H9 (cell line): ENCODE measurements around the gene VEGFC. TPM values are rescaled to one million over a fixed set of nuclear protein-coding genes. Genes with fewer than 3 reads are reported as not detected.

ENCODE experiments used
- DNase-seq: peaks from one replicate; pipeline ENCODE4 v3.0.0-alpha.2; 2017
- H2AFZ ChIP-seq: one replicate; pipeline ENCODE4 v1.6.1; 2013; ENCODE audit warnings: mild to moderate bottlenecking, low read length, control low read depth, moderate library complexity
- H2AK5ac ChIP-seq: 2 replicates; pipeline ENCODE4 v1.6.1; 2013; ENCODE audit warnings: low read length, control low read depth, mixed read lengths; ENCODE audit not compliant: insufficient read length
- H2BK120ac ChIP-seq: one replicate; pipeline ENCODE4 v1.6.1; 2013; ENCODE audit warnings: low read depth, mild to moderate bottlenecking, low read length, control low read depth, inconsistent platforms; ENCODE audit not compliant: poor library complexity, severe bottlenecking
- H2BK12ac ChIP-seq: 2 replicates; pipeline ENCODE4 v1.6.1; 2013; ENCODE audit warnings: low read length, control low read depth, mixed read lengths, low read depth; ENCODE audit not compliant: insufficient read length
- H2BK15ac ChIP-seq: 2 replicates; pipeline ENCODE4 v1.6.1; 2013; ENCODE audit warnings: low read depth, low read length, control low read depth
- H2BK20ac ChIP-seq: one replicate; pipeline ENCODE4 v1.6.1; 2013; ENCODE audit warnings: low read depth, mild to moderate bottlenecking, low read length, control low read depth, inconsistent platforms; ENCODE audit not compliant: poor library complexity, severe bottlenecking
- H2BK5ac ChIP-seq: 2 replicates; pipeline ENCODE4 v1.6.1; 2013; ENCODE audit warnings: low read length, control low read depth, mixed read lengths; ENCODE audit not compliant: insufficient read length
- H3K14ac ChIP-seq: 2 replicates; pipeline ENCODE4 v1.6.1; 2013; ENCODE audit warnings: low read length, control low read depth; ENCODE audit not compliant: insufficient read depth
- H3K18ac ChIP-seq: 2 replicates; pipeline ENCODE4 v1.6.1; 2013; ENCODE audit warnings: low read depth, mild to moderate bottlenecking, mixed read lengths, low read length, control low read depth; ENCODE audit not compliant: insufficient read length
- H3K23ac ChIP-seq: 2 replicates; pipeline ENCODE4 v1.6.1; 2013; ENCODE audit warnings: low read length, control low read depth, mixed read lengths, low read depth; ENCODE audit not compliant: insufficient read length
- H3K23me2 ChIP-seq: 2 replicates; pipeline ENCODE4 v1.6.1; 2013; ENCODE audit warnings: low read depth, mild to moderate bottlenecking, mixed read lengths, low read length, control low read depth; ENCODE audit not compliant: insufficient read length, poor library complexity, severe bottlenecking
- H3K27ac ChIP-seq: 2 replicates; pipeline ENCODE4 v1.5.1; 2013; ENCODE audit warnings: low read length, control low read depth, mixed read lengths, low read depth; ENCODE audit not compliant: insufficient read length
- H3K27me3 ChIP-seq: 2 replicates; pipeline ENCODE4 v1.6.1; 2013; ENCODE audit warnings: low read length, control low read depth, inconsistent platforms; ENCODE audit not compliant: insufficient read depth
- H3K4ac ChIP-seq: 2 replicates; pipeline ENCODE4 v1.6.1; 2013; ENCODE audit warnings: low read depth, mild to moderate bottlenecking, control low read depth, inconsistent platforms, low read length, moderate library complexity
- H3K4me1 ChIP-seq: 2 replicates; pipeline ENCODE4 v1.6.1; 2013; ENCODE audit warnings: low read length, control low read depth, inconsistent platforms; ENCODE audit not compliant: insufficient read depth
- H3K4me2 ChIP-seq: 2 replicates; pipeline ENCODE4 v1.6.1; 2013; ENCODE audit warnings: low read length, control low read depth, mixed read lengths; ENCODE audit not compliant: insufficient read length, insufficient read depth
- H3K56ac ChIP-seq: 2 replicates; pipeline ENCODE4 v1.6.1; 2013; ENCODE audit warnings: low read depth, mild to moderate bottlenecking, mixed read lengths, low read length, control low read depth; ENCODE audit not compliant: insufficient read length
- H3K79me1 ChIP-seq: 2 replicates; pipeline ENCODE4 v1.6.1; 2013; ENCODE audit warnings: low read depth, mild to moderate bottlenecking, moderate library complexity, low read length, control low read depth, inconsistent platforms; ENCODE audit not compliant: insufficient read depth, poor library complexity, severe bottlenecking
- H3K79me2 ChIP-seq: 2 replicates; pipeline ENCODE4 v1.6.1; 2013; ENCODE audit warnings: low read length, control low read depth, inconsistent platforms; ENCODE audit not compliant: insufficient read depth
- H3K9ac ChIP-seq: 2 replicates; pipeline ENCODE4 v1.6.1; 2013; ENCODE audit warnings: low read length, control low read depth, mixed read lengths; ENCODE audit not compliant: insufficient read length; ENCODE audit errors: extremely low read depth
- H3K9me3 ChIP-seq: one replicate; pipeline ENCODE4 v1.6.1; 2013; ENCODE audit warnings: low read depth, low read length, inconsistent platforms; ENCODE audit not compliant: control insufficient read depth
- H3T11ph ChIP-seq: one replicate; pipeline ENCODE4 v1.6.1; 2013; ENCODE audit warnings: mild to moderate bottlenecking, low read length, control low read depth, inconsistent platforms
- H4K20me1 ChIP-seq: one replicate; pipeline ENCODE4 v1.6.1; 2013; ENCODE audit not compliant: control insufficient read depth, insufficient read length, insufficient read depth
- H4K5ac ChIP-seq: 2 replicates; pipeline ENCODE4 v1.6.1; 2013; ENCODE audit warnings: low read depth, mild to moderate bottlenecking, mixed read lengths, low read length, control low read depth; ENCODE audit not compliant: insufficient read length
- H4K8ac ChIP-seq: replicated peaks from 2 replicates; pipeline ENCODE4 v1.6.1; 2013; ENCODE audit warnings: low read length, control low read depth, mixed read lengths, low read depth; ENCODE audit not compliant: insufficient read length
- H4K91ac ChIP-seq: 2 replicates; pipeline ENCODE4 v1.6.1; 2013; ENCODE audit warnings: low read depth, mild to moderate bottlenecking, moderate library complexity, mixed read lengths, low read length, control low read depth; ENCODE audit not compliant: insufficient read length
- H3K27ac Mint-ChIP-seq, 3 experiments: 2 replicates in 2 of 3; 3 replicates in 1 of 3; pipeline ENCODE4 v1.8.0; 2020 to 2021; ENCODE audit warnings: mixed read lengths in 3 of 3, mild to moderate bottlenecking in 1 of 3, moderate library complexity in 1 of 3
- H3K27me3 Mint-ChIP-seq: 2 replicates; pipeline ENCODE4 v1.8.0; 2021; ENCODE audit warnings: low read depth, mild to moderate bottlenecking, moderate library complexity, mixed read lengths
- H3K36me3 Mint-ChIP-seq, 3 experiments: 2 replicates in 2 of 3; 3 replicates in 1 of 3; pipeline ENCODE4 v1.8.0; 2020 to 2021; ENCODE audit warnings: low read depth in 3 of 3, mixed read lengths in 3 of 3; ENCODE audit not compliant: insufficient read depth in 1 of 3
- H3K4me1 Mint-ChIP-seq, 2 experiments: 2 replicates each; pipeline ENCODE4 v1.8.0; 2020; ENCODE audit warnings: mixed read lengths in 2 of 2
- H3K4me3 Mint-ChIP-seq, 2 experiments: 2 replicates in 1 of 2; 3 replicates in 1 of 2; pipeline ENCODE4 v1.8.0; 2020 to 2021; ENCODE audit warnings: mild to moderate bottlenecking in 2 of 2, mixed read lengths in 2 of 2, moderate library complexity in 1 of 2
- H3K9me3 Mint-ChIP-seq, 2 experiments: 2 replicates in 1 of 2; 3 replicates in 1 of 2; pipeline ENCODE4 v1.8.0; 2020; ENCODE audit warnings: mild to moderate bottlenecking in 2 of 2, mixed read lengths in 2 of 2, moderate library complexity in 1 of 2
- CTCF ChIP-seq: fragments of 200-600 bp; sonication (generic); conservative IDR thresholded peaks from 3 replicates; pipeline ENCODE4 v1.8.0; 2021; ENCODE audit warnings: antibody characterized with exemption, mild to moderate bottlenecking
- WGBS: extraction: QIAGEN DNeasy Blood & Tissue Kit; methylation state at CpG from one replicate; pipeline ENCODE4 v1.1.7; 2013; ENCODE audit warnings: missing lambda C conversion rate, low lambda C conversion rate, mixed read lengths; ENCODE audit not compliant: insufficient read length; ENCODE audit errors: extremely low coverage; 5-methylcytosine and 5-hydroxymethylcytosine counted together
- total RNA-seq: library from RNA; stranded (reverse); gene quantifications from 2 replicates; pipeline ENCODE4 v1.2.1, GENCODE V29; 2021

The VEGFC gene
- total RNA-seq, 1 experiment from 2014 or later: 0.46 TPM

- Histone ChIP-seq H3K79me2 (no peaks in the 10 kb centered on the region), H2BK120ac (no peak overlapping the region), H3K4me2 (no peak overlapping the region), H3K27ac (no peak overlapping the region), H3K23ac (no peak overlapping the region), H3K14ac (no peak overlapping the region), H3K9me3 (no peaks in the 10 kb centered on the region), H3T11ph (no peak overlapping the region), H3K23me2 (no peaks in the 10 kb centered on the region), H3K18ac (no peak overlapping the region), H3K9ac (no peak overlapping the region), H2AK5ac (no peak overlapping the region), H3K27me3 (no peaks in the 10 kb centered on the region), H4K8ac (no peak overlapping the region), H4K20me1 (no peaks in the 10 kb centered on the region), H4K91ac (no peak overlapping the region), H2AFZ (no peak overlapping the region), H4K5ac (no peak overlapping the region), H2BK12ac (no peak overlapping the region), H3K56ac (no peak overlapping the region), H3K4me1 (no peaks in the 10 kb centered on the region), H2BK20ac (no peak overlapping the region), H3K79me1 (no peaks in the 10 kb centered on the region), H3K4ac (no peak overlapping the region), H2BK5ac (no peak overlapping the region), H2BK15ac (no peak overlapping the region)
- H3K36me3 Mint-ChIP-seq: no peaks in the 10 kb centered on the region; a peak in 1 of 7 replicates
- 0 out of 5 replicates have a peak, but pooled peaks cover 0 to 1% of the 10 kb centered on the region in 2 experiments for H3K9me3 Mint-ChIP-seq
- H3K4me1 Mint-ChIP-seq: no peaks in the 10 kb centered on the region
- H3K27me3 Mint-ChIP-seq: no peaks in the 10 kb centered on the region
- WGBS: no CpG with 5 or more reads among the region's 2 CpGs
- H3K27ac Mint-ChIP-seq: no peak overlapping the region
- TF ChIP-seq CTCF: no peak
- H3K4me3 Mint-ChIP-seq: no peak overlapping the region
- DNase-seq: no peak
Observed at GRCh38 chr4:176668324-176668723, 124.4 kb downstream of the VEGFC start.
